MM.1S (cell line): ENCODE results near the gene CLDND2.

ENCODE experiments used
- EZH2 ChIP-seq: fragments of 300-600 bp; sonication (generic); optimal IDR thresholded peaks from 2 replicates; pipeline ENCODE3; 2017; ENCODE audit warnings: low read depth, mild to moderate bottlenecking, antibody characterized with exemption, low read length, mixed read lengths
- TF ChIP-seq, protein P1 (sequence below): fragments of 300-600 bp; sonication (generic); IDR thresholded peaks from 2 replicates; pipeline ENCODE4 v1.5.1; 2016; ENCODE audit warnings: antibody characterized with exemption, low read length, mixed read lengths

- TF ChIP-seq, protein P1, sequence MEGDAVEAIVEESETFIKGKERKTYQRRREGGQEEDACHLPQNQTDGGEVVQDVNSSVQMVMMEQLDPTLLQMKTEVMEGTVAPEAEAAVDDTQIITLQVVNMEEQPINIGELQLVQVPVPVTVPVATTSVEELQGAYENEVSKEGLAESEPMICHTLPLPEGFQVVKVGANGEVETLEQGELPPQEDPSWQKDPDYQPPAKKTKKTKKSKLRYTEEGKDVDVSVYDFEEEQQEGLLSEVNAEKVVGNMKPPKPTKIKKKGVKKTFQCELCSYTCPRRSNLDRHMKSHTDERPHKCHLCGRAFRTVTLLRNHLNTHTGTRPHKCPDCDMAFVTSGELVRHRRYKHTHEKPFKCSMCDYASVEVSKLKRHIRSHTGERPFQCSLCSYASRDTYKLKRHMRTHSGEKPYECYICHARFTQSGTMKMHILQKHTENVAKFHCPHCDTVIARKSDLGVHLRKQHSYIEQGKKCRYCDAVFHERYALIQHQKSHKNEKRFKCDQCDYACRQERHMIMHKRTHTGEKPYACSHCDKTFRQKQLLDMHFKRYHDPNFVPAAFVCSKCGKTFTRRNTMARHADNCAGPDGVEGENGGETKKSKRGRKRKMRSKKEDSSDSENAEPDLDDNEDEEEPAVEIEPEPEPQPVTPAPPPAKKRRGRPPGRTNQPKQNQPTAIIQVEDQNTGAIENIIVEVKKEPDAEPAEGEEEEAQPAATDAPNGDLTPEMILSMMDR, result no peak
- no peak for TF ChIP-seq EZH2
These were observed 39.4 kb downstream of the CLDND2 start for GRCh38 chr19:51329411-51329810.
